Nephron progenitor cell (in vitro differentiated cells): ENCODE measurements around the gene RNF8.

Experiments
- DNase-seq: peaks from one replicate; pipeline ENCODE4 v3.0.0; 2021
- H3K27ac Mint-ChIP-seq: 2 replicates; pipeline ENCODE4 v1.8.0; 2021; ENCODE audit warnings: mild to moderate bottlenecking, moderate library complexity, mixed read lengths
- H3K27me3 Mint-ChIP-seq: 2 replicates; pipeline ENCODE4 v1.8.0; 2021; ENCODE audit warnings: mild to moderate bottlenecking, low read depth, mixed read lengths; ENCODE audit not compliant: poor library complexity
- H3K36me3 Mint-ChIP-seq: 2 replicates; pipeline ENCODE4 v1.8.0; 2021; ENCODE audit warnings: low read depth, mixed read lengths
- H3K4me1 Mint-ChIP-seq: 2 replicates; pipeline ENCODE4 v1.8.0; 2021; ENCODE audit warnings: mixed read lengths
- H3K4me3 Mint-ChIP-seq: 2 replicates; pipeline ENCODE4 v1.8.0; 2021; ENCODE audit warnings: mild to moderate bottlenecking, moderate library complexity, mixed read lengths
- H3K9me3 Mint-ChIP-seq: 2 replicates; pipeline ENCODE4 v1.8.0; 2021; ENCODE audit warnings: mild to moderate bottlenecking, moderate library complexity, mixed read lengths
- CTCF ChIP-seq: fragments of 200-600 bp; sonication (generic); IDR thresholded peaks from 2 replicates; pipeline ENCODE4 v1.5.0; 2021; ENCODE audit warnings: antibody characterized with exemption

Gene RNF8

DNA sequence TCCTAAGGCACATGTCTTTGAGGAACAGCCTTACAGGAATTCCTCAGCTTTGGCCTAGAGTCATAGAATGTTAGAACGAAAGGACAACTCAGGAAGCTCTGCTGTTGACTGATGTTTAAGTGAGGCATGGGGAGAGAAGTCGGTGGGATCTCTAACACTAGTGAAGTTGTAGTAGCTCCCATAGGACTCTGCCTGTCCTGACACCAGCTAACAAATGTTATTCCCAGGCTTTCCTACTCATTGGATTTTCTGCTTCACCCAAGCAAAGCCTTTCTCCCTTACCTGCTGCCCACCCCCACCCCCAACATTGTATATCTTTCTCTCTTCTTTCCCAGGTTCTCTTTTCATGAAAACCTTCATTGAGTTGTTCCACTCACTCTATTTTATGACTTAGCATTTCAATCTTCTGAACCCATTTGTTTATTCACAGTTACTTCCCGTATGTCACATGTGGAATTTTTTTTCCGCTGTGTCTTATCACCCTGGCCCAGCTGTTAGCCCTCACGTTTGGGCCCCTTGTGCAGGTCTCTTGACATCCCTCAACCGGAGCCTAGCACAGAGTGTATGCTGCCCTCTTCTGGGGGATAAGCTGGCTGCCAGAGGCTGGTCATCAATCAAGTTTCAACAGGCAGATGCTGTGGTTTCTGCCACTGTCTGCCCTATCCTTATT is 39.2 kb upstream of the RNF8 start:
- Mint-ChIP-seq H3K36me3 (peaks cover 23% of the 10 kb centered on the region), H3K9me3 (no peaks in the 10 kb centered on the region), H3K4me1 (peaks cover 7% of the 10 kb centered on the region), H3K27me3 (peaks cover 2% of the 10 kb centered on the region), H3K27ac (no peak overlapping the region), H3K4me3 (no peak overlapping the region)
- peak; percentile 42 for TF ChIP-seq CTCF
- peak; percentile 36 for DNase-seq

- no peak overlapping the region for H3K4me3 Mint-ChIP-seq
- H3K27ac Mint-ChIP-seq, result no peak overlapping the region
- no peaks in the 10 kb centered on the region for H3K9me3 Mint-ChIP-seq
- H3K36me3 Mint-ChIP-seq, result peaks cover 21% of the 10 kb centered on the region
- TF ChIP-seq CTCF, result no peak
- H3K4me1 Mint-ChIP-seq, result peaks cover 5% of the 10 kb centered on the region
- DNase-seq, result no peak
- H3K27me3 Mint-ChIP-seq, result peaks cover 2% of the 10 kb centered on the region
Measured at GRCh38 chr6:37315157-37315515, 38.6 kb upstream of the RNF8 start.

DNA sequence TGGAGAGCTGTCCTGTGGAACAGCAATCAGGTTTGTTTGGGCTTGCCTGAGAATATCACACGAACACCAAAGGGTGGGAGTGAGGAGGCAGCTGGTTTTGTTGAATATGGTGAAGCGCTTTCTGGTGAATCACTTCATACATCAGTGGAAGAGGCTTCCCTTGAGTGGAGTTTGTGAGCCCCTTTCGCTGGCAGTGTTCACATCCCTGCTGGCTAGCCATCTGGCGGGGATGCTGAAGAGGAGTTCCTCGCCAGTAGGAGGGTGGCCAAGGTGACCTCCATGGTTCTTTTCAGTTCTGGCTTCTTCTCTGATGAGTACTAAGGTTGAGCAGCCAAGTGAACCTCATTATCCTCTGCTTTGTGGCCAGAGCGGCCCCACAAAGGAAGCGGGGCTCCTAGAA is 37.7 kb upstream of the RNF8 start:
- Mint-ChIP-seq H3K9me3 (no peaks in the 10 kb centered on the region), H3K27ac (no peak overlapping the region), H3K4me3 (no peak overlapping the region), H3K4me1 (peaks cover 5% of the 10 kb centered on the region), H3K27me3 (peaks cover 2% of the 10 kb centered on the region), H3K36me3 (peaks cover 21% of the 10 kb centered on the region)
- no peak for TF ChIP-seq CTCF
- DNase-seq, result no peak

DNA sequence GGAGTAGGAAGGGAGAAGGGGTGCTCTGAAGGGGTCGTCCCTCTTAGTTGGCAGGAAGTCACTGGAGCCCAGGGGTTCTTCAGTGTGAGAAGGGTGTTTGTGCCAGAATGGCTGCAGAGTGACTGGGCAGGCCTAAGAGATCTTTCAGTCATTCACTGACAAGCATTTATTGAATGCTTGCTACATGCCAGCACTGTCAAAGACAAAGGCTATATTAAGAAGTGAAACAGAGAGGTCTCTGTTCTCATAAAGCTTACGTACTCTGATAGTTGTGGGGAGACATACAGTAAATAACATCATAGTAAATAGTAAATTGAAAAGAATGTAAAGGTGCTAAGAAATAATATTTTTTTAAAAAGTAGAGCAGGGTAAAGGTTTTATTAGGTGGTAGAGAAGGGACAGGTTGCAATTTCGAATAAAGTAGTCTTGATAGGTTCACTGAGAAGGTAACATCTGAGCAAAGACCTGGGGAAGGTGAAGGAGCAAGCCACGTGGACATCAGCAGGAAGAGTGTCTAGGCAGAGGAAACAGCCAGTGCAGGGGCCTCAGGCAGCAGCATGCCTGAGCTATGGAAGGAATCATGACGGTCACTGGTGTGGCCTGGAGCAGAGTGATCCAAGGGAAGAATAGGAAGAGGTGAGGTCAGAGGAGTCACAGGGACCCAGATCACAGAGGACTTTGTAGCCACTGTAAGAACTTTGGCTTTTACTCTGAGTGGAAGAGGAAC is 36.3 kb upstream of the RNF8 start:
- H3K27ac Mint-ChIP-seq, result no peak overlapping the region
- H3K36me3 Mint-ChIP-seq, result peaks cover 21% of the 10 kb centered on the region
- no peak for TF ChIP-seq CTCF
- H3K9me3 Mint-ChIP-seq, result no peaks in the 10 kb centered on the region
- H3K4me3 Mint-ChIP-seq, result no peak overlapping the region
- no peaks in the 10 kb centered on the region for H3K27me3 Mint-ChIP-seq
- DNase-seq, result no peak
- H3K4me1 Mint-ChIP-seq, result peaks cover 5% of the 10 kb centered on the region

- Mint-ChIP-seq H3K4me3 (no peak overlapping the region), H3K9me3 (no peaks in the 10 kb centered on the region), H3K4me1 (peaks cover 5% of the 10 kb centered on the region), H3K27me3 (no peaks in the 10 kb centered on the region), H3K36me3 (peaks cover 7% of the 10 kb centered on the region), H3K27ac (no peak overlapping the region)
- no peak for TF ChIP-seq CTCF
- no peak for DNase-seq
Measured at GRCh38 chr6:37319156-37319555, 34.6 kb upstream of the RNF8 start.
